Gastroesophageal sphincter (tissue), 4 donors: ENCODE measurements around the gene DNAJC4. TPM values are rescaled to one million over a fixed set of nuclear protein-coding genes. Genes with fewer than 3 reads are reported as not detected.

ENCODE experiments used
- ATAC-seq: fragments of 150-250 bp; one replicate; pipeline ENCODE4 v1.9.1; 2016; ENCODE audit warnings: mild to moderate bottlenecking, moderate library complexity
- H3K27ac ChIP-seq, 4 donors: fragments of 200-600 bp; sonication (generic) in 3 of 4; 1 replicate in 3 of 4; 2 replicates in 1 of 4; pipeline ENCODE4 v1.5.1; 2016 to 2019
- H3K27me3 ChIP-seq: fragments of 200-600 bp; sonication (generic); one replicate; pipeline ENCODE4 v1.5.1; 2019
- H3K36me3 ChIP-seq, 2 donors: fragments of 200-600 bp; sonication (generic); one replicate each; pipeline ENCODE4 v1.5.1; 2019; ENCODE audit warnings: control low read depth in 1 of 2
- H3K4me1 ChIP-seq, 3 donors: fragments of 200-600 bp; sonication (generic); 1 replicate in 2 of 3; 2 replicates in 1 of 3; pipeline ENCODE4 v1.5.1; 2016 to 2019; ENCODE audit warnings: control low read depth in 2 of 3
- H3K4me3 ChIP-seq, 2 donors: fragments of 200-600 bp; sonication (generic); one replicate each; pipeline ENCODE4 v1.5.1; 2019; ENCODE audit warnings: mild to moderate bottlenecking in 1 of 2, moderate library complexity in 1 of 2
- H3K9me3 ChIP-seq, 3 donors: fragments of 200-600 bp; sonication (generic); one replicate each; pipeline ENCODE4 v1.5.1; 2017 to 2019; ENCODE audit warnings: control low read depth in 2 of 3
- EP300 ChIP-seq: sonication (generic); formaldehyde crosslinking; IDR thresholded peaks from one replicate; pipeline ENCODE4 v1.6.1; 2017; ENCODE audit warnings: antibody characterized with exemption, mild to moderate bottlenecking
- POLR2A ChIP-seq, 2 donors: fragments of 450-650 bp; IDR thresholded peaks; one replicate each; pipeline ENCODE4 v1.6.1; 2017; ENCODE audit warnings: antibody characterized with exemption in 2 of 2, mild to moderate bottlenecking in 2 of 2, moderate library complexity in 1 of 2
- POLR2AphosphoS5 ChIP-seq: sonication (generic); formaldehyde crosslinking; IDR thresholded peaks from one replicate; pipeline ENCODE4 v1.6.1; 2017; ENCODE audit warnings: antibody characterized with exemption
- WGBS, 2 donors: methylation state at CpG; one replicate each; pipeline ENCODE4 v1.1.5; 2018; ENCODE audit warnings: low coverage in 1 of 2; 5-methylcytosine and 5-hydroxymethylcytosine counted together
- total RNA-seq, 4 donors: library from RNA; depleted of rRNA; stranded (reverse); fragments of >200 nt; gene quantifications; one replicate each; pipeline ENCODE4 v1.1.0, GENCODE V29; 2016
- TF ChIP-seq, protein P1 (sequence below), 4 experiments: fragments of 200-600 bp in 2 of 4; fragments of 450-650 bp in 2 of 4; sonication (generic) in 1 of 4; IDR thresholded peaks; one replicate each; pipeline ENCODE4 v1.5.1; 2017 to 2019; ENCODE audit warnings: antibody characterized with exemption in 4 of 4, mild to moderate bottlenecking in 2 of 4, moderate library complexity in 2 of 4

Gene DNAJC4
- total RNA-seq: 10 to 100 TPM in 3 of 4 donors, 1 to 10 TPM in 1; 7.1 to 33.5 (median 28.9) TPM

DNA sequence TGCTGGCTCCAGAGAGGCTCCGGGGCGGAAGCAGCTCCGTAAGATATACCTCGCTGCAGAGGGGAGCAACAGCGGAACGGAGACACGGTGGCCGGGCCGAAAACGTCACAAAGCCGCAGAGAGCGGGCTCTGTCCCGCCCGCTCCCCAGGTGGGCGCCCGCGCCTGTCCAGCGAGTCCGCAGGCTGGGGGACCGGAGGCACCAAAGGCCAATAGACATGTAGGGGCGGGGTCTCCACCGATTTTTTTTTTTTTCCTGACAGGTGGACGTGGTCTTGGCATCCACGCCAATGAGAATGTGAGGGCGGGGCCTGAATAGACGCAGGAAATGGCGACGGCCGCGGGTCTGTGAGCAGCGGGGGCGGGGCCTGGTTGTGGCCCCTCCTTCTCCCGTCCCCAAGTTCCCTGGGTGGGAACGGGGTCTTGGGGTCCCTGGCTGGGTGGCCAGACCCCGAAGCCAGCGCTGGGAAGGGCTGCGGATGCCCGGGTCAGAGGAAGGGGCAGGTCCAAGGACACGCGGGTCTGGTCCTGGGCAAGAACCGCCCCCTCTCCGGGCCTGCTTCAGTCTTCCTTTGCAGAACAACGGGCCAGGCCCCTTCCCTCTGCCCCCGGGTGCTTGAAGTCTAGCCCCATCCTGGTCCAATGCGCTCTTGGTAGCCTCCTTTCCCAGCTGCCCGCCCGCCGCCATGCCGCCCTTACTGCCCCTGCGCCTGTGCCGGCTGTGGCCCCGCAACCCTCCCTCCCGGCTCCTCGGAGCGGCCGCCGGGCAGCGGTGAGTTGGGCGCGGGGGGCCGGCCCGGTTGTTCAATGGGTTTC lies at the start of gene DNAJC4:
TSS of gene DNAJC4 (plus strand) at position 378 of the 814 bp plus-strand sequence. CDS start at position 685, 307 bp downstream.
- ATAC-seq: peak; percentile 63
- TF ChIP-seq POLR2A (IDR thresholded peaks at IDR 0.05) (peak; percentile 30 to 49), POLR2AphosphoS5 (peak; percentile 70)
- TF ChIP-seq, protein P1, sequence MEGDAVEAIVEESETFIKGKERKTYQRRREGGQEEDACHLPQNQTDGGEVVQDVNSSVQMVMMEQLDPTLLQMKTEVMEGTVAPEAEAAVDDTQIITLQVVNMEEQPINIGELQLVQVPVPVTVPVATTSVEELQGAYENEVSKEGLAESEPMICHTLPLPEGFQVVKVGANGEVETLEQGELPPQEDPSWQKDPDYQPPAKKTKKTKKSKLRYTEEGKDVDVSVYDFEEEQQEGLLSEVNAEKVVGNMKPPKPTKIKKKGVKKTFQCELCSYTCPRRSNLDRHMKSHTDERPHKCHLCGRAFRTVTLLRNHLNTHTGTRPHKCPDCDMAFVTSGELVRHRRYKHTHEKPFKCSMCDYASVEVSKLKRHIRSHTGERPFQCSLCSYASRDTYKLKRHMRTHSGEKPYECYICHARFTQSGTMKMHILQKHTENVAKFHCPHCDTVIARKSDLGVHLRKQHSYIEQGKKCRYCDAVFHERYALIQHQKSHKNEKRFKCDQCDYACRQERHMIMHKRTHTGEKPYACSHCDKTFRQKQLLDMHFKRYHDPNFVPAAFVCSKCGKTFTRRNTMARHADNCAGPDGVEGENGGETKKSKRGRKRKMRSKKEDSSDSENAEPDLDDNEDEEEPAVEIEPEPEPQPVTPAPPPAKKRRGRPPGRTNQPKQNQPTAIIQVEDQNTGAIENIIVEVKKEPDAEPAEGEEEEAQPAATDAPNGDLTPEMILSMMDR (IDR thresholded peaks at IDR 0.05): no peak
- Histone ChIP-seq H3K27ac (peak within 1 kb of the TSS; percentile 67 to 97 (median 96)), H3K36me3 (no peaks in the 10 kb centered on the region), H3K4me1 (peaks cover 3 to 85% (median 36%) of the 10 kb centered on the region in 3 donors), H3K9me3 (no peaks in the 10 kb centered on the region), H3K4me3 (peak within 1 kb of the TSS; percentile 39 to 83), H3K27me3 (no peaks in the 10 kb centered on the region)
- WGBS, 2 donors: 0% methylated on average over 3 of the region's 62 CpGs; no CpG with 5 or more reads in 1 of the 2 donors

DNA sequence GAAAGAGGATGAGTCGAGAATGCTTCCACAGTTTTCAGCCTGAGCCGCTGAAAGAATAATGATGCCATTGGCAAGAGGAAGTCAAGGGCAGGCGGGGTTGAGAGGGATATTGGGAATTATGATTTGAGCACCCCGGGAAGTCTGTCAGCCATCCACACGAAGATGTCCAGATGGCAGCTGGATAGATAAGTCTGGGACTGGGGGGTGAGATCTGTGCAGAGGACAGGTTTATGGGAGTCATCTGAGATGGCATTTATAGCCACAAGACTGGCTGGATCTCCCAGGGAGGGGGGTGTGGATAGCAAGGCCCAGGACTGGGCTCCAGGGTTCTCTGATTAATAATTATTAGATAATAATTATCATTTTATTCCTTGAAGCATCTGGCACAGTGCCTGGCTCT lies 49.5 kb upstream of the DNAJC4 start:
- H3K36me3 ChIP-seq: no peaks in the 10 kb centered on the region
- H3K27me3 ChIP-seq: no peaks in the 10 kb centered on the region
- ATAC-seq: no peak
- H3K9me3 ChIP-seq: no peaks in the 10 kb centered on the region
- 36% methylated on average over 5 of the region's 5 CpGs; no CpG with 5 or more reads in 1 of the 2 donors for WGBS, 2 donors
- H3K27ac ChIP-seq: peak overlapping the region; percentile 48 to 84 (median 82)
- no peak overlapping the region for H3K4me3 ChIP-seq
- TF ChIP-seq POLR2A (IDR thresholded peaks at IDR 0.05) (no peak), POLR2AphosphoS5 (no peak), EP300 (no peak)
- TF ChIP-seq, protein P1 (IDR thresholded peaks at IDR 0.05): no peak
- H3K4me1 ChIP-seq: peaks cover 2 to 53% (median 28%) of the 10 kb centered on the region in 3 donors

- peak; percentile 48 to 64 for TF ChIP-seq POLR2A (IDR thresholded peaks at IDR 0.05)
- TF ChIP-seq EP300: no peak
- peak; percentile 91 for TF ChIP-seq POLR2AphosphoS5
- Histone ChIP-seq H3K4me3 (peak overlapping the region in 1 of 2 donors; percentile 16), H3K27ac (peak overlapping the region; percentile 57 to 84 (median 82)), H3K27me3 (no peaks in the 10 kb centered on the region), H3K9me3 (no peaks in the 10 kb centered on the region), H3K36me3 (no peaks in the 10 kb centered on the region), H3K4me1 (peaks cover 2 to 53% (median 28%) of the 10 kb centered on the region in 3 donors)
- WGBS, 2 donors: 48 to 57% methylated on average over 5 to 8 of the region's 17 CpGs
- peak; percentile 61 for ATAC-seq
These were observed 48.6 kb upstream of the DNAJC4 start for GRCh38 chr11:64181506-64182411.

DNA sequence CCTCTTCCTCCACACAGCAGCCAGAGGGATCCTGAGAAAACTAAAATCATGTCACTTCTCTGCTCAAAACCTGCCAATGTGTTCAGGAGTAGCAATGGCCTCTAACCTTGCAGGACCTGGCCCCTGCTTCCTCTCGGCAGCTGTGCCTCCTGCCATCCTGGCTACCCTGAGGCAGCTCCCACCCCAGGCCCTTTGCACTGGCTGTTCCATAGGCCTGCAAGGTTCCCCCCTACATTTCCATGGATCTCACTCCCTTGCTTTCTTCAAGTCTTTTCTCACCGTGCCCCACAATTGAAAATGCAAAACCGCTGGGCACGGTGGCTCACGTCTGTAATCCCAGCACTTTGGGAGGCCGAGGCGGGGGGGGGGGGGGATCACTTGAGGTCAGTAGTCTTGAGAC lies 46.5 kb upstream of the DNAJC4 start:
- ATAC-seq: no peak
- H3K4me1 ChIP-seq: peaks cover 2 to 53% (median 28%) of the 10 kb centered on the region in 3 donors
- H3K27me3 ChIP-seq: no peaks in the 10 kb centered on the region
- H3K27ac ChIP-seq: peak overlapping the region in 3 of 4 donors; percentile 48 to 98 (median 86)
- TF ChIP-seq, protein P1 (IDR thresholded peaks at IDR 0.05): no peak
- TF ChIP-seq POLR2AphosphoS5 (no peak), EP300 (no peak), POLR2A (IDR thresholded peaks at IDR 0.05) (no peak)
- H3K9me3 ChIP-seq: no peaks in the 10 kb centered on the region
- WGBS, 2 donors: 67 to 71% methylated on average over 1 of the region's 7 CpGs
- no peaks in the 10 kb centered on the region for H3K36me3 ChIP-seq
- H3K4me3 ChIP-seq: no peak overlapping the region

DNA sequence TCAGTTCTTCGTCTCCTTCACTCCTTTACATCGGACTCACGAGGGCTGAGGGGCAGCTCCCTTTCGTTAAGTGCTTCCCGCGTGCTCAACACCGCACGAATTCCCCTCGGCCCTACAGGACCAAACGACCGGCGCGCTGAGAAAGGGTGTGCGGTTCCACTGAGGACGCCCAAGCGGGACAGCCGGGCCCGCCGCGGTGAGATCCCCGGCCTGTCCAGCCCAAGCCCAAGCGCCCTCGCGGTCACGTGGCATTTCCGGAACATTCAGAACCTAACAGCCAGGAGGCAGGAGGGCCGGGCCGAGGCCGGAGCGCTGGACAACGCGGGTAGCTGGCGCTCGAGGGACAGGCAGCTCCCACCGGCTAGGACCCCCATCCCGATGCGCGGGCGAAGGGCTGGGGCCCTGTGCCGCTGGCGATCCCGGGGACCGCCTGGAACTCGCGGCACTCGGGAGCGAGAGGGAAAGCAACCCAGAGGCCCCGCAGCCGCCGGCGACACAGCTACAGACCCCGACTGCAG lies 45.1 kb upstream of the DNAJC4 start:
- peak overlapping the region; percentile 81 to 98 (median 91) for H3K27ac ChIP-seq
- WGBS, 2 donors: 0% methylated on average over 7 of the region's 52 CpGs; no CpG with 5 or more reads in 1 of the 2 donors
- H3K36me3 ChIP-seq: no peaks in the 10 kb centered on the region
- H3K4me3 ChIP-seq: peak overlapping the region; percentile 58 to 61
- H3K27me3 ChIP-seq: no peaks in the 10 kb centered on the region
- TF ChIP-seq POLR2AphosphoS5 (peak; percentile 96), EP300 (no peak), POLR2A (IDR thresholded peaks at IDR 0.05) (peak; percentile 98)
- TF ChIP-seq, protein P1 (IDR thresholded peaks at IDR 0.05): peak in 3 of 4 experiments; percentile 62 to 74 (median 62)
- ATAC-seq: peak; percentile 73
- H3K9me3 ChIP-seq: no peaks in the 10 kb centered on the region
- H3K4me1 ChIP-seq: peaks cover 2 to 49% (median 28%) of the 10 kb centered on the region in 3 donors
